HG02763 (cell line): ENCODE measurements around the gene HYAL1.

ENCODE experiments used
- ATAC-seq: cut with Tn5 transposase; IDR thresholded peaks from one replicate; pipeline ENCODE4 v1.9.1; 2021; ENCODE audit warnings: mild to moderate bottlenecking, moderate library complexity; ENCODE audit not compliant: unreplicated experiment

HYAL1 gene

GRCh38 chr3:50334339-50335075 is 31.1 kb upstream of the HYAL1 start:
- ATAC-seq: no peak

- no peak for ATAC-seq
These were observed 30.5 kb upstream of the HYAL1 start for GRCh38 chr3:50333744-50334328.

GRCh38 chr3:50331364-50331907 is 28.1 kb upstream of the HYAL1 start:
- no peak for ATAC-seq

DNA sequence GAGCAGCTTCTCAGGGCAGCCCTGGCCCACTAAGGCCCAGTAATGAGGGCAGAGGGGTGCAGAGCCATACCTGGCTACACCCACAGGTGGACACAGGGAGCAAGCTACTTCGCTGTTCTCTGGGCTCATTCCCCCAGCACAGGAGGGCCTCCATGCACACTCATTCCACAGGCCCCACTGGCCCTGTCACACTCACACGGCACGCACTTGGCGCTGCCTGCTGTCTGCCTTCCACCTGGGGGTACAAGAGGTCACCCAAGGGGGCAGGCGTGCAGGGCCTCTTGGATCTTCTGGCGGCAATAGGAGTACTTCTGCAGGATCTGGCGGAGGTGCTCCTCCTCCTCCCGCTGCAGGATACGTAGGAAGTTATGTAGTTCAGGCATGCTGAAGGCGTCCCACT is 27.0 kb upstream of the HYAL1 start:
- no peak for ATAC-seq

GRCh38 chr3:50327943-50328691 is 24.7 kb upstream of the HYAL1 start, which contains the start of gene TUSC2:
TUSC2 (minus strand) TSS chr3:50328223; CDS start chr3:50328099, 124 bp downstream.
- ATAC-seq: peak; percentile 84

DNA sequence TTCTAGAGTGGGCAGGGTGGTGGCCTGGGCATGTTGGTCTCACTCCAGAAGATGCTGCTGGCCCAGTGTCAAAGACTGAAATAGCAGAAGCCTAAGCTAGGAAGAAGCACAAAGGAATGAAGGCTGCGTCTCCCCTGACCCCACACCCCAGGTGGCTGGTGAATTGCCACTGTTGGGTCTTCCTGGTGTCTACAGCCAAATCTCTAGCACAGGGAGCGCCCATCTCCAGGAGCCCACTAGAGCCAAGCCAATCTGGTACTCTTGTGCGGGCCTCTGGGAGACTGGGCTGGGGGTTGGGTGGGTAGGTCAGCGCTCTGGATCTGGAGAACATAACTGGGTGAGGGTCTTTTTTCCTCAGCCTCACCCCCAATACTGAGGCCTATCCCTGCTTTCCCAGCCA is 23.8 kb upstream of the HYAL1 start:
- ATAC-seq: no peak

- ATAC-seq: no peak
These were observed 22.8 kb upstream of the HYAL1 start for GRCh38 chr3:50326182-50326541.

DNA sequence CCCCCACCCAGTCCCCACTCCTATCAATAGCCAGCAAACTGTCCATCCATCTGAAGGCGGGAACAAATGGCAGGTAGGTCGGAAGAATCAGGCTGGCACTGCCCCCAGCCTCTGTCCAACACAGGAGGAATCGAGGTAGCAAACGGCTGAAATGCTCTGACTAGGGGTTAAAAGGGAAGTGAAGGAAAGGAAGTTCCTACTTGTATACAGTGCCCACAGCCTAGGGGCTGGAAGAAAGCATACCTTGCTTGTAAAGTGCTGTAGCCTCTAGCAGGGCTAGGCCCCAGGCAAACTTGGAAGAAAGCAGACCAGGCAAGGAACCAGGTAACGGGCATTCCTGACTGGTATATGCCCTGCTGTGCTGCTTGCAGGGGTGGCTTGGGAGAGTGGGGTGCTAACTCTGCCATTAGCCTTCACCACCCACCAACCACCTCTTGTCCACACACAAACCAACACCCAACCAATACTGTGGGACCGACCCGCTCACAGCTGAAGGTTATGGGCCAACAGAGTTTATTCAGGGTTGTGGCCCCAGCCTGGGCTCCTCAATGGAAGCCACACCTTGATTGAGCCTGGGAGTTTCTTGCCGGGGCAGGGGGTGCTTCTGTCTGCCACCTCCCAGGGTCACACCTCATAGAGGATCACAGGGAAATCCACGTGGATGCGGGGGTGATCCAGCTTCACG is 22.3 kb upstream of the HYAL1 start:
- no peak for ATAC-seq

GRCh38 chr3:50325113-50325480 is 21.7 kb upstream of the HYAL1 start:
- ATAC-seq: no peak

GRCh38 chr3:50324351-50325112 is 21.2 kb upstream of the HYAL1 start:
- ATAC-seq: no peak

DNA sequence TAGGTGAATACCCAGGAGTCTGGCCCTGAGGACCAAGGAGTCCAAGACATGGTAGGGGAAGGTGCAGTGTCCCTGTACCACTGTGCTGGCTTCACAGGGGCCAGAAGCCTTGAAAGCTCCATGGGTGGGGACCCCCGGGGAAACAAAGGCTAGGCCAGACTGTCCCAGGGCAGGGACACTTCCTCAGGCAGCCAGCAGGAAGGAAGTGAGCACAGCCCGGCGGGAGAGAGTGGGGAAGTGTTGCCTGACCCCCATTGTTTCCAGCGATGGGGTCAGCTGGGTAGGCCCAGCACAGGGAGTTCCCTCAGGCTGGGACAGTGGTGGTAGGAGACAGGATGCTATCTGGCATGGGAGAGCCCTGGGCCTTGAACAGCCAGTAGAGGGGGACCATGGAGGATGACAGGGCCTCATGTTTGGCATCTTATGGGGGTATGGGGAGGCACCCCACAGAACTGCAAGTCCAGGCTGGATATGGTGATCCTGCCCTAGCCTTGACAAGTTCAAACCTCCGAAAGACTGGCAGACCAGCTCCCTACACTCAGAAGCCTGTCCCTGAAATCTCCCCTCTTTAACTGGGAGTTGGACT is 20.3 kb upstream of the HYAL1 start:
- ATAC-seq: no peak

DNA sequence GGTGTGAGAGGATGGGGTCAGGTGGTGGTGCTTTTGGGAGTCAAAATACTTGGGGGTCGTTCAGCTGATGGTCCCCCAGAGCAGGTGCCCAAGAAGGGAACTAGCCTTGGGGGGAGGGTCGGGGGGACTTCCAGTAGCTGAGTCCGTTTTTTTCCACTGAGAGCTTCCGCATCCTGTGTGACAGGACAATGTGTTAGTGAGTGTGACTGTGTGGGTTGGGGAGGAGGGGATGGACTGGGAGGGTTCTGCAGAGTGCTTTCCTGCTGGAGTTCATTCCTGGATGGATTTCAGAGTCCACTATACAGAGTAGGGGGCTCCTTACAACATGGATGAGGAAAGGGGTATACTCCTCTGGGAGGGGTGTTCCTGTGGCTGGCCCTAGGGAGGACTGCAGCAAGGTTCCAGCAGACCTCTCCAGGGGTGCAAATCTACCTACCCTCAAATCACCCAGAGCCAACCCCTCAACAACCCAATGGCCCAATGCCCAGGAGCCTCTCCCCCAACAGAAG is 19.8 kb upstream of the HYAL1 start:
- no peak for ATAC-seq

DNA sequence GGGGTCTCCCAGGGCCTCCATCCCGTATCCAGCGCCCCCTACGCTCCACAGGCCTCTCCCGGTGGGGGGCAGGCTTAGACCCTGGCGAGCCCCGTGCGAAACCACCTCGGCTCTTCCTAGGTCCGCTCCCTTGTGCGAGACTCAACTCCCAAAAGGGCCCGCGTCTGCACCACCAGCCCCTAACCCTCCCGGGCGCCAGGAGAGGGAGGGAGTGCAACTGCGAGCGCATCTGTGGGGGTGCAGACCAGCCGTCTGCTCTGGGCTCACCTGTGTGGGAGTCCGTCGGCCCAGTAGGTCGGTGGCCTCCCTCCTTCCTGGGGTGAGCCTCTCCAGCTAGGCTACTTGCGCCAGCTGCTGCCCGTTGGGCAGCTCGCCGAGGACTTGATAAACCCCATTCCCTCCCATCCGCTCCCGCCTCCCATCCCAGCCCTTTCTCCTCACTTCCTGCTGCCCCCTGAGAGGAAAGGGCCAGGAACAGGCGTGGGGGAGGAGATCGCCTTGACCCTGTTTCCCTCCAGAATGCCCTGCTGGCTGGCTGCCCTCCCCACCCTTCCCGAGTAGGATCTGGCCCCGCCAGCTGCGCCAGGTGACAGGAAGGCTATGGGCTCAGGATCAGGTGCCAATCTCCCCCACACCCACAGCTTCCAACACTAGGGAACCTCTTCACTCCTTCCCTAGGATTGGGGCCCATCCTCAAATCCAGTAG is 19.2 kb upstream of the HYAL1 start, which contains the start of gene HYAL2:
Gene HYAL2 (minus strand): TSS at position 360 of the 706 bp plus-strand sequence. CDS start 2,256 bp downstream, outside the sequence.
- ATAC-seq: no peak

- ATAC-seq: no peak
These were observed 18.7 kb upstream of the HYAL1 start for GRCh38 chr3:50322115-50322385.

GRCh38 chr3:50321336-50322114 is 18.2 kb upstream of the HYAL1 start:
- peak; percentile 82 for ATAC-seq

- ATAC-seq: peak; percentile 51
These were observed 17.5 kb upstream of the HYAL1 start for GRCh38 chr3:50320853-50321335.

GRCh38 chr3:50319894-50320625 is 16.7 kb upstream of the HYAL1 start:
- ATAC-seq: no peak
